GM12878 (cell line): ENCODE measurements around the gene COL25A1.

Source experiments
- CEBPB ChIP-seq, 2 experiments: fragments of 150-350 bp in 1 of 2; IDR thresholded peaks; 2 replicates each; pipeline ENCODE4 v1.6.1; 2012 to 2014; ENCODE audit warnings: low read depth in 2 of 2, low read length in 2 of 2, borderline replicate concordance in 1 of 2, inconsistent platforms in 1 of 2
- CTCF ChIP-seq, 3 experiments: IDR thresholded peaks in 2 of 3; conservative IDR thresholded peaks in 1 of 3; 2 replicates each; pipeline ENCODE4 v1.5.1; 2011; ENCODE audit warnings: low read depth in 3 of 3, low read length in 3 of 3, mild to moderate bottlenecking in 3 of 3, control low read depth in 2 of 3, moderate library complexity in 2 of 3, inconsistent platforms in 1 of 3, mixed read lengths in 1 of 3; ENCODE audit not compliant: control insufficient read depth in 2 of 3, insufficient read depth in 1 of 3; ENCODE audit errors: extremely low read depth in 1 of 3
- HDAC2 ChIP-seq: fragments of 200-600 bp; sonication (generic); IDR thresholded peaks from 2 replicates; pipeline ENCODE4 v1.6.1; 2017
- MAX ChIP-seq: IDR thresholded peaks from 2 replicates; pipeline ENCODE4 v1.6.1; 2012; ENCODE audit warnings: low read depth, low read length, improper control_type of control experiment
- PML ChIP-seq: IDR thresholded peaks from 2 replicates; pipeline ENCODE4 v1.6.1; 2012; ENCODE audit warnings: low read length, inconsistent platforms
- POLR2AphosphoS2 ChIP-seq: IDR thresholded peaks from 2 replicates; pipeline ENCODE4 v1.6.1; 2011; ENCODE audit warnings: low read depth, mild to moderate bottlenecking, low read length, improper control_type of control experiment, moderate library complexity
- SREBF2 ChIP-seq: IDR thresholded peaks from 2 replicates; pipeline ENCODE4 v1.6.1; 2012; ENCODE audit warnings: mild to moderate bottlenecking, low read length
- TAF1 ChIP-seq: IDR thresholded peaks from 2 replicates; pipeline ENCODE4 v1.6.1; 2011; ENCODE audit warnings: mild to moderate bottlenecking, low read depth, low read length, borderline replicate concordance

GRCh38 chr4:109235683-109236082, 66.8 kb downstream of the COL25A1 start:
- TF ChIP-seq CTCF (IDR thresholded peaks at IDR 0.05 in 2 of 3, conservative IDR thresholded peaks at IDR 0.05 in 1 of 3; ENCODE audit: control insufficient read depth in 2 of 3, extremely low read depth in 1 of 3, insufficient read depth in 1 of 3, low read depth in 3 of 3, low read length in 3 of 3) (no peak), SREBF2 (no peak), CEBPB (IDR thresholded peaks at IDR 0.05; ENCODE audit: borderline replicate concordance in 1 of 2, low read depth in 2 of 2, low read length in 2 of 2) (no peak), TAF1 (no peak), HDAC2 (no peak), MAX (no peak), POLR2AphosphoS2 (no peak), PML (no peak)
